Stomach (tissue), 4 donors: ENCODE data around the gene BCAS3.

ENCODE experiments used
- EP300 ChIP-seq: sonication (generic); formaldehyde crosslinking; IDR thresholded peaks from one replicate; pipeline ENCODE4 v1.6.1; 2017; ENCODE audit warnings: antibody characterized with exemption
- POLR2A ChIP-seq, 4 donors: fragments of 450-650 bp; IDR thresholded peaks; one replicate each; pipeline ENCODE4 v1.6.1; 2016; ENCODE audit warnings: antibody characterized with exemption in 4 of 4, control low read depth in 2 of 4, mild to moderate bottlenecking in 1 of 4, moderate library complexity in 1 of 4
- POLR2AphosphoS5 ChIP-seq, 3 donors: sonication (generic); formaldehyde crosslinking; IDR thresholded peaks; one replicate each; pipeline ENCODE4 v1.6.1; 2016; ENCODE audit warnings: antibody characterized with exemption in 3 of 3
- TF ChIP-seq, protein P1 (sequence below), 7 experiments: fragments of 450-650 bp in 4 of 7; fragments of 200-600 bp in 3 of 7; sonication (generic) in 3 of 7; IDR thresholded peaks; one replicate each; pipeline ENCODE4 v1.5.1; 2016 to 2019; ENCODE audit warnings: antibody characterized with exemption in 7 of 7, control low read depth in 2 of 7, mild to moderate bottlenecking in 1 of 7

DNA sequence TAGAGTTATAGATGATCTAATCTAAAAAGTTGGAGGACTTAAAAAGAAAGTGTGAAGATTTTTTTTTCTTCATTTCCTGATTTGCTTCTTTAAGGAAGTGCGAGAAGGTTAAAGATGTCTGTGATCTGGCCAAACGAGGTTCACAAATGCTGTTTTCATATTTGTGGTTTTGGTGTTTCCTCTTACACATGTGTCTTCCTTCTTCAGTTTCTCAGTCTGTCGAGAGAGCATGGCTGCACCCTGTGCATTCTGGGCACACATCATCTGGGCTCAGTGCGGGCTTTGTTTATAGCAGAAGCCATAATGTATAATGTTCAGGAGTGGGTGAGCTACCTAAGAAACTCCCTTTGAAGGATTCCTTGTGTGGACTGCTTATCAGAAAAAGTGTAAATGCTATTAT, 461.6 kb downstream of the BCAS3 start:
- TF ChIP-seq, protein P1, sequence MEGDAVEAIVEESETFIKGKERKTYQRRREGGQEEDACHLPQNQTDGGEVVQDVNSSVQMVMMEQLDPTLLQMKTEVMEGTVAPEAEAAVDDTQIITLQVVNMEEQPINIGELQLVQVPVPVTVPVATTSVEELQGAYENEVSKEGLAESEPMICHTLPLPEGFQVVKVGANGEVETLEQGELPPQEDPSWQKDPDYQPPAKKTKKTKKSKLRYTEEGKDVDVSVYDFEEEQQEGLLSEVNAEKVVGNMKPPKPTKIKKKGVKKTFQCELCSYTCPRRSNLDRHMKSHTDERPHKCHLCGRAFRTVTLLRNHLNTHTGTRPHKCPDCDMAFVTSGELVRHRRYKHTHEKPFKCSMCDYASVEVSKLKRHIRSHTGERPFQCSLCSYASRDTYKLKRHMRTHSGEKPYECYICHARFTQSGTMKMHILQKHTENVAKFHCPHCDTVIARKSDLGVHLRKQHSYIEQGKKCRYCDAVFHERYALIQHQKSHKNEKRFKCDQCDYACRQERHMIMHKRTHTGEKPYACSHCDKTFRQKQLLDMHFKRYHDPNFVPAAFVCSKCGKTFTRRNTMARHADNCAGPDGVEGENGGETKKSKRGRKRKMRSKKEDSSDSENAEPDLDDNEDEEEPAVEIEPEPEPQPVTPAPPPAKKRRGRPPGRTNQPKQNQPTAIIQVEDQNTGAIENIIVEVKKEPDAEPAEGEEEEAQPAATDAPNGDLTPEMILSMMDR (IDR thresholded peaks at IDR 0.05), result no peak
- TF ChIP-seq POLR2AphosphoS5 (IDR thresholded peaks at IDR 0.05), result peak in 2 of 3 donors; percentile 37 to 44
- no peak for TF ChIP-seq POLR2A (IDR thresholded peaks at IDR 0.05)
- TF ChIP-seq EP300, result no peak
